DOHH2 (cell line): ENCODE results near the gene HIGD1B.

ENCODE experiments used
- H3F3A ChIP-seq: fragments of 200-600 bp; sonication (generic), shearing (Covaris generic); 2 replicates; pipeline ENCODE4 v1.6.0; 2016; ENCODE audit warnings: antibody characterized with exemption, mild to moderate bottlenecking; ENCODE audit not compliant: control insufficient read depth, insufficient read depth
- H3K27ac ChIP-seq: fragments of 200-600 bp; sonication (generic); 2 replicates; pipeline ENCODE4 v1.5.1; 2014; ENCODE audit warnings: low read depth, mild to moderate bottlenecking, low read length, moderate library complexity
- H3K27me3 ChIP-seq: fragments of 200-600 bp; sonication (generic); 2 replicates; pipeline ENCODE4 v1.6.1; 2014; ENCODE audit warnings: mild to moderate bottlenecking, low read length, mixed read lengths; ENCODE audit not compliant: control insufficient read depth
- H3K36me3 ChIP-seq: fragments of 200-600 bp; sonication (generic); 2 replicates; pipeline ENCODE4 v1.6.1; 2014; ENCODE audit warnings: mild to moderate bottlenecking, low read length, moderate library complexity, mixed read lengths; ENCODE audit not compliant: control insufficient read depth
- H3K4me1 ChIP-seq: fragments of 200-600 bp; sonication (generic); 2 replicates; pipeline ENCODE4 v1.6.1; 2014; ENCODE audit warnings: mild to moderate bottlenecking, low read length, mixed read lengths; ENCODE audit not compliant: control insufficient read depth
- H3K4me2 ChIP-seq: fragments of 200-600 bp; sonication (generic); 2 replicates; pipeline ENCODE4 v1.6.0; 2014; ENCODE audit warnings: mild to moderate bottlenecking, low read length, moderate library complexity
- H3K4me3 ChIP-seq: fragments of 200-600 bp; sonication (generic); 2 replicates; pipeline ENCODE4 v1.5.1; 2014; ENCODE audit warnings: mild to moderate bottlenecking, low read length, mixed read lengths
- H3K79me2 ChIP-seq: fragments of 200-600 bp; sonication (generic); 2 replicates; pipeline ENCODE4 v1.6.1; 2014; ENCODE audit warnings: mild to moderate bottlenecking, low read length, mixed read lengths; ENCODE audit not compliant: control insufficient read depth
- H3K9me2 ChIP-seq: fragments of 200-600 bp; sonication (generic); replicated peaks from 2 replicates; pipeline ENCODE4 v1.6.1; 2014; ENCODE audit warnings: mild to moderate bottlenecking, low read length, mixed read lengths; ENCODE audit not compliant: control insufficient read depth
- H3K9me3 ChIP-seq: fragments of 200-600 bp; sonication (generic); 2 replicates; pipeline ENCODE4 v1.6.1; 2014; ENCODE audit warnings: antibody characterized with exemption, low read length, mixed read lengths; ENCODE audit not compliant: control insufficient read depth, insufficient read depth
- H4K20me1 ChIP-seq: fragments of 200-600 bp; sonication (generic); 2 replicates; pipeline ENCODE4 v1.6.0; 2014; ENCODE audit warnings: low read depth, mild to moderate bottlenecking, antibody characterized with exemption, low read length, moderate library complexity; ENCODE audit not compliant: control insufficient read depth, insufficient read depth
- CTCF ChIP-seq: fragments of 200-600 bp; sonication (generic); IDR thresholded peaks from one replicate; pipeline ENCODE4 v1.5.1; 2014; ENCODE audit warnings: antibody characterized with exemption, mild to moderate bottlenecking, low read depth, low read length; ENCODE audit not compliant: poor library complexity, severe bottlenecking
- EZH2phosphoT487 ChIP-seq: fragments of 200-600 bp; sonication (generic); IDR thresholded peaks from 2 replicates; pipeline ENCODE4 v1.6.1; 2017; ENCODE audit warnings: borderline replicate concordance, mild to moderate bottlenecking, antibody characterized with exemption, low read length, moderate library complexity, mixed read lengths

HIGD1B gene

DNA sequence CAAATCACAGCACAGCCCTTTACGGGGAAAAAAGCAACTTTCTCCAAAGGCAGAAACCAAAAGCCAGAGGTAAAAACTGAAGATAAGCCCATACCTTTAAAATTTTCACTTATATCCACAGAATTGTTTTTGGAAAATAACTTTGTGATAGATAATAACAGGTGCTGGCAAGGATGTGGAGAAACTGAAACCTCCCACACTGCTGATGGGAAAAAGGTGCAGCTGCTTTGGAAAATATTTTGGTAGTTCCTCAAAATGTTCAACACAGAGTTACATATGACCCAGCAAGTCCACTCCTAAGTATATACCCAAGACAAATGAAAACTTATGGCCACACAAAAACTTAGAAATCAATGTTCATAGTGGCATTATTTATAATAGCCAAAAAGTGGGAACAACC, 39.3 kb downstream of the HIGD1B start:
- no peak overlapping the region for H3K27ac ChIP-seq
- H3K27me3 ChIP-seq, result no peaks in the 10 kb centered on the region
- no peak overlapping the region for H3K4me2 ChIP-seq
- peaks cover 86% of the 10 kb centered on the region for H3K36me3 ChIP-seq
- no peaks in the 10 kb centered on the region for H3K9me2 ChIP-seq
- TF ChIP-seq CTCF, result no peak
- TF ChIP-seq EZH2phosphoT487, result no peak
- peaks cover 4% of the 10 kb centered on the region; the same call in 1 of the 2 replicates for H4K20me1 ChIP-seq
- no peaks in the 10 kb centered on the region for H3K4me1 ChIP-seq
- no peak overlapping the region for H3K4me3 ChIP-seq
- peaks cover 56% of the 10 kb centered on the region for H3K79me2 ChIP-seq
- H3K9me3 ChIP-seq, result no peaks in the 10 kb centered on the region
- H3F3A ChIP-seq, result no peaks in the 10 kb centered on the region

GRCh38 chr17:44887971-44888954, 40.6 kb downstream of the HIGD1B start:
- peaks cover 4% of the 10 kb centered on the region; the same call in 1 of the 2 replicates for H4K20me1 ChIP-seq
- no peaks in the 10 kb centered on the region for H3K27me3 ChIP-seq
- no peaks in the 10 kb centered on the region for H3K4me1 ChIP-seq
- no peak overlapping the region for H3K27ac ChIP-seq
- no peaks in the 10 kb centered on the region for H3K9me2 ChIP-seq
- no peaks in the 10 kb centered on the region for H3F3A ChIP-seq
- no peak overlapping the region for H3K4me3 ChIP-seq
- H3K9me3 ChIP-seq, result no peaks in the 10 kb centered on the region
- TF ChIP-seq EZH2phosphoT487 (no peak), CTCF (no peak)
- peaks cover 81% of the 10 kb centered on the region for H3K36me3 ChIP-seq
- peaks cover 67% of the 10 kb centered on the region for H3K79me2 ChIP-seq
- H3K4me2 ChIP-seq, result no peak overlapping the region

- Histone ChIP-seq H3K36me3 (peaks cover 77% of the 10 kb centered on the region), H3K4me2 (no peak overlapping the region), H3K4me1 (no peaks in the 10 kb centered on the region), H3K27ac (no peak overlapping the region), H3K27me3 (no peaks in the 10 kb centered on the region), H3K79me2 (peaks cover 73% of the 10 kb centered on the region), H3F3A (no peaks in the 10 kb centered on the region), H3K9me2 (no peaks in the 10 kb centered on the region), H3K9me3 (no peaks in the 10 kb centered on the region), H3K4me3 (no peak overlapping the region), H4K20me1 (peaks cover 4% of the 10 kb centered on the region; the same call in 1 of the 2 replicates)
- TF ChIP-seq CTCF, result no peak
- TF ChIP-seq EZH2phosphoT487, result no peak
Measured at GRCh38 chr17:44889003-44889402, 41.3 kb downstream of the HIGD1B start.
